CD4-positive, CD25-positive, alpha-beta regulatory T cell (primary cell): Measurements from ENCODE around the gene CDH26. TPM values are rescaled to one million over a fixed set of nuclear protein-coding genes. Genes with fewer than 3 reads are reported as not detected.

Experiments
- ATAC-seq, 2 donors: fragments of 150-1000 bp; cut with Tn5 transposase; one replicate each; pipeline ENCODE4 v1.10.0; 2021; ENCODE audit warnings: low read depth in 2 of 2, moderate number of reproducible peaks in 2 of 2, moderate library complexity in 1 of 2
- DNase-seq, 3 donors: peaks; one replicate each; pipeline versions ENCODE4 v3.0.0 to v3.0.0-alpha.2; 2012 to 2022; ENCODE audit warnings: mixed read lengths in 1 of 3
- H3K27ac ChIP-seq: one replicate; pipeline ENCODE4 v1.7.0; 2013; ENCODE audit warnings: mild to moderate bottlenecking, low read length; ENCODE audit not compliant: insufficient read depth, poor library complexity, severe bottlenecking
- H3K27me3 ChIP-seq: one replicate; pipeline ENCODE4 v1.7.0; 2013; ENCODE audit warnings: low read length; ENCODE audit not compliant: control insufficient read depth, insufficient read depth
- H3K36me3 ChIP-seq: one replicate; pipeline ENCODE4 v1.7.0; 2013; ENCODE audit warnings: mild to moderate bottlenecking, low read length, moderate library complexity; ENCODE audit not compliant: control insufficient read depth, insufficient read depth
- H3K4me1 ChIP-seq: 2 replicates; pipeline ENCODE4 v1.7.0; 2013; ENCODE audit warnings: mild to moderate bottlenecking, low read length; ENCODE audit not compliant: insufficient read depth, control insufficient read depth, poor library complexity, severe bottlenecking
- H3K4me3 ChIP-seq: one replicate; pipeline ENCODE4 v1.7.0; 2013; ENCODE audit warnings: low read depth, mild to moderate bottlenecking, low read length, moderate library complexity
- H3K9me3 ChIP-seq, 2 experiments: 1 replicate in 1 of 2; 2 replicates in 1 of 2; pipeline ENCODE4 v1.7.0; 2013; ENCODE audit warnings: low read length in 2 of 2, mild to moderate bottlenecking in 1 of 2, moderate library complexity in 1 of 2; ENCODE audit not compliant: control insufficient read depth in 2 of 2
- H3K27ac Mint-ChIP-seq, 3 donors: one replicate each; pipeline ENCODE4 v1.8.0; 2020 to 2022; ENCODE audit warnings: mild to moderate bottlenecking in 3 of 3, mixed read lengths in 3 of 3, moderate library complexity in 2 of 3
- H3K27me3 Mint-ChIP-seq: one replicate; pipeline ENCODE4 v1.8.0; 2022; ENCODE audit warnings: mild to moderate bottlenecking, mixed read lengths
- H3K36me3 Mint-ChIP-seq: one replicate; pipeline ENCODE4 v1.8.0; 2020; ENCODE audit warnings: mixed read lengths
- H3K4me1 Mint-ChIP-seq, 4 donors: one replicate each; pipeline ENCODE4 v1.8.0; 2020 to 2022; ENCODE audit warnings: mixed read lengths in 4 of 4, mild to moderate bottlenecking in 1 of 4
- H3K4me3 Mint-ChIP-seq, 4 donors: one replicate each; pipeline ENCODE4 v1.8.0; 2020 to 2022; ENCODE audit warnings: mild to moderate bottlenecking in 4 of 4, mixed read lengths in 4 of 4, moderate library complexity in 3 of 4
- H3K9me3 Mint-ChIP-seq, 7 donors: one replicate each; pipeline ENCODE4 v1.8.0; 2020 to 2022; ENCODE audit warnings: mixed read lengths in 7 of 7, mild to moderate bottlenecking in 3 of 7, moderate library complexity in 2 of 7
- polyA plus RNA-seq, 4 donors: library from polyadenylated mRNA; unstranded; fragments of 300-500 nt; fragmentation: Illumina TruSeq; gene quantifications; one replicate each; pipeline ENCODE4 v1.2.3, GENCODE V29; 2021
- total RNA-seq: library from RNA; stranded (reverse); gene quantifications from one replicate; pipeline ENCODE4 v1.2.3, GENCODE V29; 2022

CDH26 gene
- total and polyA plus RNA-seq, 5 donors from 2014 or later, result 0.24 to 1.0 (median 0.31) TPM; not detected in 2

DNA sequence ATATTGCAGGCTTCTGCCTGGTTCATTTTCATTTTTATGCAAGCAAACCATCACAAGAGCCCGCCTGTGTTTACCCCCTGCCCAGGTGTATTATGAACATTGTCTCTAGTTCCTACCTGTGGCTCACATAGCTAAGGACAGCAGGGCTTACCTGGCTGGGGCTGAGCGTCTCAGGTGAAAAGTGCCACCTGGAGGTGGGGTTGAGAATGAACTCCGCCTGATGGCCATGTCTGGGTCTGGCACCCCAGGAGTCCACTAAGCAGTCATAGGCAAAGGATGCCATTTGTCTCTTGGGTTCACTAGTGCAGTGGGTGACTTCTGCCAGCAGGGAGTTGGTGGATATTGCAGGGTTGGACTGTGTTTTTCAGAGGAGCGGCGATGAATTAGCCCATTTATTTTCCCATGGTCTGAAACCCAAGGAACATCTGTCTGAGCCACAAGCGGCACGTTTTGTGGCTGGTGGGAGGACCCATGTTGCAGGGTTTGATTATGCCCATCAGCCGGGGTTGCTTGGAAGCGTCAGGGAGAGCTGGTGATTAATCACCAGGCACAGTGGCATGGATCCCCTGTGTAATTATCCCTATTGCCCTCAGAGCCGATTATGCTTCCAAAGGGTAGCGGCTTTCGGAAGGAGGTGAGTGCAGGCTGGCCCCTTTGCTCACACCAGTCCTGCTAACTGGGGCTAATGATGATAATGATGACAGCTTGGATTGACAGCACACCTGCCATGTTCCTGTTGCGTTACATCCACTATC, 92.1 kb downstream of the CDH26 start:
- H3K36me3 ChIP-seq, result no peaks in the 10 kb centered on the region
- H3K27me3 ChIP-seq, result no peaks in the 10 kb centered on the region
- no peaks in the 10 kb centered on the region for H3K9me3 ChIP-seq
- H3K27ac Mint-ChIP-seq, result no peak overlapping the region
- peaks cover 8% of the 10 kb centered on the region for H3K4me1 ChIP-seq
- no peak overlapping the region for H3K4me3 Mint-ChIP-seq
- H3K4me3 ChIP-seq, result no peak overlapping the region
- no peak overlapping the region for H3K27ac ChIP-seq
- no peaks in the 10 kb centered on the region for H3K27me3 Mint-ChIP-seq
- peaks cover 3 to 16% (median 9%) of the 10 kb centered on the region in 4 donors for H3K4me1 Mint-ChIP-seq
- H3K9me3 Mint-ChIP-seq, result peaks cover 0 to 2% (median 0%) of the 10 kb centered on the region in 7 donors
- H3K36me3 Mint-ChIP-seq, result no peaks in the 10 kb centered on the region
- no peak for ATAC-seq
- DNase-seq, result peak in 1 of 3 donors; percentile 30

DNA sequence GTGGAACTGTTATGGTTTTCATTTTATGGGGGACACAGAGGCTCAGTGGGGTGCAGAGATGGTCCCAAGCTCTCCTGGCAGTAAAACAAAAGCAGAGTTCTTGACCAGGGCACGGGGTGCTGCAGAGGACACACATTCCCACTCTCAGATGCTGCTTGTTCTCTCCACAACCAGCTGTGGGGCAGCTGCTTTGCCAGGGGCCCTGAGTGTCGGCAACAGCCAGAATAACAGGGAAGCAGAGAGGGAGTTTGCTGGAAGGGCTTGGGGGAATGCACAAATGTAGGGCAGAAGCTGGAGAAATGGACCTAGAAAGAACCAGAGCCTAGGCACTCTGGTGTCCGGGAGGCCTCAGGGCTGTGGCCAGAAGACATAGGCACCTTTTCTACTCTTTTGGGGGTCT, 93.7 kb downstream of the CDH26 start:
- no peaks in the 10 kb centered on the region for H3K36me3 Mint-ChIP-seq
- peaks cover 9 to 31% (median 21%) of the 10 kb centered on the region in 4 donors for H3K4me1 Mint-ChIP-seq
- Histone ChIP-seq H3K9me3 (no peaks in the 10 kb centered on the region), H3K27me3 (no peaks in the 10 kb centered on the region), H3K36me3 (no peaks in the 10 kb centered on the region), H3K4me3 (no peak overlapping the region), H3K4me1 (peaks cover 23% of the 10 kb centered on the region), H3K27ac (no peak overlapping the region)
- no peak overlapping the region for H3K27ac Mint-ChIP-seq
- H3K9me3 Mint-ChIP-seq, result peaks cover 0 to 6% (median 0%) of the 10 kb centered on the region in 7 donors
- peaks cover 4% of the 10 kb centered on the region for H3K27me3 Mint-ChIP-seq
- DNase-seq, result no peak
- ATAC-seq, result no peak
- peak overlapping the region in 1 of 4 donors; percentile 28 for H3K4me3 Mint-ChIP-seq

DNA sequence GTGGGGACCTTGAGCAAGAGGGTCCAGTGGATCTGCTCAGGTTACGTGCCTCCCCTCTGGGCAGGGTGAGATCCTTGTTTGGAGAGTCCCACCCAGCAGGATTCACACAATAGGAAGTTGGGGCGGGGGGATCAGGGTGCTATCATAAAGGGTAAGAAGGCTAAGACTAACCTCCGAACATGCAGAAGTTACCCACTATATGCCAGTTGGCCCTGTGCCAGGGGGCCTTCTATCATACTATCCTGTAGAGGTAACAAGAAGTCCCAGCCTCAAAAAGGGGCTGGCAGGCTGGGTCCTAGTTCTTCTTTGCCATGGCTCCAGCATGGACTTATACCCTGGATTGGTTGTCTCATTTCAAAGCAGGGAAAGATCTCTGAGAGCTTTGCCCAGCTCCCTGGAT, 94.1 kb downstream of the CDH26 start:
- H3K27ac ChIP-seq, result no peak overlapping the region
- Mint-ChIP-seq H3K9me3 (peaks cover 0 to 6% (median 0%) of the 10 kb centered on the region in 7 donors), H3K4me1 (peaks cover 13 to 35% (median 25%) of the 10 kb centered on the region in 4 donors), H3K27ac (no peak overlapping the region), H3K27me3 (peaks cover 4% of the 10 kb centered on the region), H3K36me3 (no peaks in the 10 kb centered on the region), H3K4me3 (no peak overlapping the region)
- H3K36me3 ChIP-seq, result no peaks in the 10 kb centered on the region
- H3K4me1 ChIP-seq, result peaks cover 28% of the 10 kb centered on the region
- DNase-seq (no peak), ATAC-seq (no peak)
- no peaks in the 10 kb centered on the region for H3K9me3 ChIP-seq
- H3K4me3 ChIP-seq, result no peak overlapping the region
- no peaks in the 10 kb centered on the region for H3K27me3 ChIP-seq

DNA sequence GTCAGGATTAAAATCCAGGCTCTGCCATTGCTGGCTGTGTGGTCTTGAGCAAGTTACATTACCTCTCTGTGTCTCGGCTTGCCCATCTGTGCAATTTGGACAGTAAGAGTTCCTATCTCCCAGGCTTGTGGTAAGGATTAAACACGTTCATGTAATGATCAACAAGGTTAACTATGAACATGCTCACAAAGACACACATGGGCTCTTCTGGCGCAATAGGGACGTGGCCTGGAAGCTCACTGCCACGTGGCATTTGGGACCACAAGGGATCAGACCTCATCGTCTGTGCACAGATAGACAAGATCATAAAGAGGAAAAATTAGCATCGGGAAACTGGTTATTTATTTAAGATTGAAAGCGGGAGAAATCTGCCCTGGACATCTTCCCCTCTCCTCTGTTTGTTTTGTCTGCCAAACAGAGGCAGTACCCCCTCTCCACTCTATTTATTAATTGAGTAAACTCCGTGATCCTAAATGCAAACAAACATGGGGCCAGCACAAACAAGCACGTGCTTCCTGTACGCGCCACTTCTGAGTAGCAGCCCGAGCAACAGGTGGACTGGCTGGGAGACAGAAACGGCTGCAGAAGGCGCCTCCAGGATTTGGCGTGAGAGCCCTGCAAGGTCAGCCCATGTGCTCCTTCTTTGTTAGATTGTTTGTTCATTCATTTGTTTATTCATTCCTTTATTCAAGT, 95.0 kb downstream of the CDH26 start:
- no peaks in the 10 kb centered on the region for H3K36me3 ChIP-seq
- H3K4me3 ChIP-seq, result no peak overlapping the region
- Mint-ChIP-seq H3K36me3 (no peaks in the 10 kb centered on the region), H3K4me3 (peak overlapping the region in 1 of 4 donors; percentile 58), H3K4me1 (peaks cover 18 to 40% (median 33%) of the 10 kb centered on the region in 4 donors), H3K27me3 (peaks cover 4% of the 10 kb centered on the region), H3K27ac (peak overlapping the region in 2 of 3 donors; percentile 15 to 48), H3K9me3 (peaks cover 0 to 4% (median 0%) of the 10 kb centered on the region in 7 donors)
- no peaks in the 10 kb centered on the region for H3K27me3 ChIP-seq
- ATAC-seq, result no peak
- peaks cover 37% of the 10 kb centered on the region for H3K4me1 ChIP-seq
- H3K9me3 ChIP-seq, result no peaks in the 10 kb centered on the region
- no peak overlapping the region for H3K27ac ChIP-seq
- DNase-seq, result no peak

DNA sequence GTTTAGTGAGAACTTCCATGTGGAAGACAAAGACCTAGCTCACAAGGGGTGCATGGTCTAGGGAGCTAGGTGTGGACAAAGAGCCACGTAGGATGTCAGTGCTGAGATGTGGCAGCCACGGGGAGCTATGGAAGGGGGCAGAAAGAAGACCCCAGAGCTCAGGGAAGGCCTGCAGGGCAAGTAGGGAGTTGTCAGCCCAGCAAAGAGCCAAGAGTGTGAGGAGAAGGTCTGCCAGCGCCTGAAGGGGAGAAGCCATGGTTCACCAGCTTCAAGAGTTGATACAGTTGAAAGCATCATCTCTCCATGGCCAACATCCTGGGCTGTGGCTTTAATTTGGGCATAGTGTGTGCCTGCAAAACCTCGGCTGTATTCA, 95.6 kb downstream of the CDH26 start:
- Mint-ChIP-seq H3K4me1 (peaks cover 18 to 46% (median 33%) of the 10 kb centered on the region in 4 donors), H3K36me3 (no peaks in the 10 kb centered on the region), H3K4me3 (peak overlapping the region in 1 of 4 donors; percentile 4), H3K9me3 (peaks cover 0 to 4% (median 0%) of the 10 kb centered on the region in 7 donors), H3K27me3 (peaks cover 4% of the 10 kb centered on the region), H3K27ac (peak overlapping the region in 1 of 3 donors; percentile 48)
- H3K27ac ChIP-seq, result no peak overlapping the region
- ATAC-seq, result no peak
- H3K4me1 ChIP-seq, result peaks cover 42% of the 10 kb centered on the region
- no peaks in the 10 kb centered on the region for H3K9me3 ChIP-seq
- DNase-seq, result no peak
- H3K36me3 ChIP-seq, result no peaks in the 10 kb centered on the region
- H3K27me3 ChIP-seq, result no peaks in the 10 kb centered on the region
- no peak overlapping the region for H3K4me3 ChIP-seq

DNA sequence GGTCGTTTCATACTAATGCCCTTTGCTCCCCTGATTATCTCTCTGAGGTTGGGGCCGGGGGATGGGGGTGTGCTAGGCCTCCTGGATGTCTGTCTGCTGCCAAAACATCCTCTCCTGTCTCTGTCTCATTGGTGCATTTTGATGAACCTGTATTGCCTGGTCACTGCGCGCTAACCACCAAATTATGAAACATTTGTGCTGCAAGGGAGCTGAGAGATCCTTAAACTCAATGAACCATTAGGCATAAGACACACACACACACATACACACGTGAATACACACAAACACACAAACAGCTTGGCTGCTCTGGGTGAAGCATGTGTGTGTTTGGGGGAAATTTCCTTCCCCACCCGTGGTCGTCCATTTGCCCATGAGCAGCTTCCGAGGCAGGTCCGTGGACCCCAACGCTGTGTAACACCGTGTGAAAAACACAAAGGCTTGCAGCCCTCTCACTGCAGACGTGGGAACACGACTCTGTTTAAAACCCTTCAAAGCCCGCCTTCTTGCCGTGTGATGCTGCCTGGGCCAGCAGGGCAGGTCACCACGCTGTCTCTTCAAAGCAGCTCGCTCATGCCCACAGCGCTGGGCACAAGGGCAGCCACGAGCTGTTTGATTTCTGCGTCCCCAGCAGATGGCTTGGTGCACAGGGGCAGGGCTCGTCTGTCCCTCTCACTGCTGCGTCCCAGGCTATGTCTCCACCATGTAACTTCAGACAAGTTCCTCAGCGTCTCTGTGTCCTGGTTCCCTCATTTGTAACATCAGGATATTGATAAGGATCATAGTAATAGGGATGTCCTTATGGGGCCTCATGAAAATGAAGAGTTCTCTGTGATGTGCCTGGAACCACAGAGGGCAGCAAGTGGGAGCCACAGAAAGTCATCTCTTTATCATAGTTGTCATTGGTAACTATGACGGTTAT, 96.8 kb downstream of the CDH26 start:
- peak overlapping the region; percentile 82 to 96 (median 87) for H3K27ac Mint-ChIP-seq
- DNase-seq (no peak), ATAC-seq (no peak)
- peak overlapping the region; percentile 75 to 95 (median 85) for H3K4me3 Mint-ChIP-seq
- Histone ChIP-seq H3K36me3 (no peaks in the 10 kb centered on the region), H3K9me3 (no peaks in the 10 kb centered on the region), H3K4me1 (peaks cover 45% of the 10 kb centered on the region), H3K27ac (peak overlapping the region; percentile 65), H3K27me3 (no peaks in the 10 kb centered on the region), H3K4me3 (peak overlapping the region; percentile 85)
- peaks cover 0 to 4% (median 0%) of the 10 kb centered on the region in 7 donors for H3K9me3 Mint-ChIP-seq
- H3K4me1 Mint-ChIP-seq, result peaks cover 18 to 49% (median 34%) of the 10 kb centered on the region in 4 donors
- peaks cover 4% of the 10 kb centered on the region for H3K27me3 Mint-ChIP-seq
- no peaks in the 10 kb centered on the region for H3K36me3 Mint-ChIP-seq

DNA sequence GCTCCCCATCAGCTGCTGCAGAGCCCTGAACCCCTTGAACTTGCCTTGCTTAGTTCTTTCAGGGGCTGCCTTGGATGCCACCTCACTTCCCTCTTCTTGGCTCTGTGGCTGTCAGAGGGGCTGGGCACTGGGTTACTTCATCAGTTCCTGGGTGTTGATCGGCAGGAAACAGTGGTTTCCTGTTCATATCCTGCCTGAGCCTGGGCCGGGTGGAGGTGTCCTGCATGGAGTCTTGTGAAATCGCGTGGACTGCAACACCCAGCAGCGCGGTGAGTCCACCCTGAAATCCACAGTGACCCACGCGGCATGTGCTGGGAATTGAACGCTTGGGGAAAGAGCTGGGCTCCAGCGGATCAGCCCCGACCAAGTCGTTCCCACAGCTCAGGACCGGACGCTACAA, 97.5 kb downstream of the CDH26 start:
- peak overlapping the region; percentile 65 for H3K27ac ChIP-seq
- H3K27me3 Mint-ChIP-seq, result peaks cover 4% of the 10 kb centered on the region
- DNase-seq (peak; percentile 27 to 82 (median 41)), ATAC-seq (peak; percentile 70 to 79)
- no peaks in the 10 kb centered on the region for H3K36me3 ChIP-seq
- H3K4me3 ChIP-seq, result peak overlapping the region; percentile 85
- no peaks in the 10 kb centered on the region for H3K9me3 ChIP-seq
- H3K4me3 Mint-ChIP-seq, result peak overlapping the region; percentile 75 to 95 (median 85)
- H3K27me3 ChIP-seq, result no peaks in the 10 kb centered on the region
- H3K27ac Mint-ChIP-seq, result peak overlapping the region; percentile 82 to 96 (median 87)
- H3K9me3 Mint-ChIP-seq, result peaks cover 0 to 4% (median 0%) of the 10 kb centered on the region in 7 donors
- H3K4me1 Mint-ChIP-seq, result peaks cover 18 to 52% (median 34%) of the 10 kb centered on the region in 4 donors
- peaks cover 50% of the 10 kb centered on the region for H3K4me1 ChIP-seq
- H3K36me3 Mint-ChIP-seq, result no peaks in the 10 kb centered on the region
